GM23338 (cell line): ENCODE data around the gene RS1. TPM values are rescaled to one million over a fixed set of nuclear protein-coding genes. Genes with fewer than 3 reads are reported as not detected.

Experiments
- ATAC-seq: fragments of 200-7000 bp; cut with Tn5 transposase; 3 replicates; pipeline ENCODE4 v1.9.1; 2020
- DNase-seq: peaks from one replicate; pipeline ENCODE4 v3.0.0-alpha.2; 2015; ENCODE audit warnings: low spot score
- H2AFZ ChIP-seq: fragments of 200-600 bp; sonication (generic); 2 replicates; pipeline ENCODE4 v1.8.0; 2016; ENCODE audit warnings: antibody characterized with exemption, mild to moderate bottlenecking, moderate library complexity
- H3F3A ChIP-seq: fragments of 200-600 bp; sonication (generic); replicated peaks from 2 replicates; pipeline ENCODE4 v1.8.0; 2017; ENCODE audit warnings: antibody characterized with exemption, mixed run types, low read depth
- H3K27ac ChIP-seq: fragments of 200-600 bp; sonication (generic); 2 replicates; pipeline ENCODE4 v1.6.1; 2016; ENCODE audit warnings: low read depth
- H3K27me3 ChIP-seq: fragments of 200-600 bp; sonication (generic); 2 replicates; pipeline ENCODE4 v1.8.0; 2016; ENCODE audit warnings: mild to moderate bottlenecking, mixed run types, moderate library complexity; ENCODE audit not compliant: insufficient read depth
- H3K36me3 ChIP-seq: fragments of 200-600 bp; sonication (generic); 2 replicates; pipeline ENCODE4 v1.8.0; 2016; ENCODE audit warnings: mild to moderate bottlenecking; ENCODE audit not compliant: insufficient read depth
- H3K4me1 ChIP-seq: fragments of 200-600 bp; sonication (generic); 2 replicates; pipeline ENCODE4 v1.8.0; 2016; ENCODE audit warnings: mild to moderate bottlenecking, moderate library complexity; ENCODE audit not compliant: insufficient read depth
- H3K4me2 ChIP-seq: fragments of 200-600 bp; sonication (generic); 2 replicates; pipeline ENCODE4 v1.7.1; 2017; ENCODE audit warnings: mixed run types
- H3K4me3 ChIP-seq: fragments of 200-600 bp; sonication (generic); 2 replicates; pipeline ENCODE4 v1.6.1; 2016; ENCODE audit warnings: mixed run types
- H3K79me2 ChIP-seq: fragments of 200-600 bp; sonication (generic); replicated peaks from 2 replicates; pipeline ENCODE4 v1.8.0; 2017; ENCODE audit warnings: mild to moderate bottlenecking; ENCODE audit not compliant: insufficient read depth
- H3K9me2 ChIP-seq: fragments of 200-600 bp; sonication (generic); 2 replicates; pipeline ENCODE4 v1.8.0; 2017; ENCODE audit not compliant: insufficient read depth
- H4K20me1 ChIP-seq: fragments of 200-600 bp; sonication (generic); replicated peaks from 2 replicates; pipeline ENCODE4 v1.8.0; 2017; ENCODE audit warnings: mild to moderate bottlenecking; ENCODE audit not compliant: insufficient read depth
- H3K27ac Mint-ChIP-seq: 2 replicates; pipeline ENCODE4 v1.8.0; 2020; ENCODE audit warnings: inconsistent platforms, mild to moderate bottlenecking, moderate library complexity, mixed read lengths
- H3K27me3 Mint-ChIP-seq: 3 replicates; pipeline ENCODE4 v1.8.0; 2022; ENCODE audit warnings: low read depth, mild to moderate bottlenecking, moderate library complexity, mixed read lengths, inconsistent platforms; ENCODE audit not compliant: insufficient read depth, poor library complexity
- H3K36me3 Mint-ChIP-seq: 3 replicates; pipeline ENCODE4 v1.8.0; 2021; ENCODE audit warnings: low read depth, mild to moderate bottlenecking, inconsistent platforms, moderate library complexity, mixed read lengths
- H3K4me1 Mint-ChIP-seq: 3 replicates; pipeline ENCODE4 v1.8.0; 2020; ENCODE audit warnings: mild to moderate bottlenecking, inconsistent platforms, mixed read lengths
- H3K4me3 Mint-ChIP-seq: 3 replicates; pipeline ENCODE4 v1.8.0; 2021; ENCODE audit warnings: moderate library complexity, mild to moderate bottlenecking, inconsistent platforms, mixed read lengths
- H3K9me3 Mint-ChIP-seq: 3 replicates; pipeline ENCODE4 v1.8.0; 2020; ENCODE audit warnings: moderate library complexity, mild to moderate bottlenecking, inconsistent platforms, mixed read lengths
- CREB1 ChIP-seq: fragments of 250-450 bp; sonication (Bioruptor Pico); IDR thresholded peaks from 2 replicates; pipeline ENCODE4 v1.5.0; 2020; ENCODE audit warnings: low read depth, mild to moderate bottlenecking, moderate library complexity
- EZH2 ChIP-seq: fragments of 200-600 bp; sonication (generic); IDR thresholded peaks from one replicate; pipeline ENCODE4 v1.8.0; 2017; ENCODE audit warnings: antibody characterized with exemption, mild to moderate bottlenecking, low read depth; ENCODE audit not compliant: unreplicated experiment
- EZH2phosphoT487 ChIP-seq: fragments of 200-600 bp; sonication (generic); IDR thresholded peaks from one replicate; pipeline ENCODE4 v1.8.1; 2018; ENCODE audit warnings: antibody characterized with exemption; ENCODE audit not compliant: unreplicated experiment
- JUNB ChIP-seq: IDR thresholded peaks from one replicate; pipeline ENCODE4 v1.6.1; 2016; ENCODE audit warnings: antibody characterized with exemption; ENCODE audit not compliant: unreplicated experiment
- NANOG ChIP-seq: IDR thresholded peaks from 2 replicates; pipeline ENCODE4 v1.6.1; 2016; ENCODE audit warnings: antibody characterized with exemption, borderline replicate concordance
- STAT1 ChIP-seq: IDR thresholded peaks from one replicate; pipeline ENCODE4 v1.6.1; 2016; ENCODE audit warnings: antibody characterized with exemption; ENCODE audit not compliant: unreplicated experiment
- ZNF114 ChIP-seq: fragments of 250-450 bp; sonication (Bioruptor Pico); IDR thresholded peaks from 2 replicates; pipeline ENCODE4 v1.5.0; 2020; ENCODE audit warnings: mild to moderate bottlenecking, moderate library complexity
- ZNF331 ChIP-seq: fragments of 250-450 bp; sonication (Bioruptor Pico); IDR thresholded peaks from 2 replicates; pipeline ENCODE4 v1.5.0; 2020; ENCODE audit warnings: low read depth, mild to moderate bottlenecking, moderate library complexity
- polyA plus RNA-seq: library from polyadenylated mRNA; unstranded; fragments of >200 nt; fragmentation: Nextera tagmentation; extraction: Ambion mirVana; gene quantifications from 2 replicates; pipeline ENCODE4 v1.2.1, GENCODE V29; 2016
- total RNA-seq: library from RNA; depleted of rRNA; stranded (reverse); fragments of >200 nt; shearing (Covaris generic); gene quantifications from 2 replicates; pipeline ENCODE4 v1.2.3, GENCODE V29; 2014
- TF ChIP-seq, protein P1 (sequence below): IDR thresholded peaks from 2 replicates; pipeline ENCODE4 v1.6.1; 2016; ENCODE audit warnings: antibody characterized with exemption
- TF ChIP-seq, protein P2 (sequence below), 2 experiments: fragments of 200-600 bp in 1 of 2; sonication (generic) in 1 of 2; conservative IDR thresholded peaks; 2 replicates each; pipeline versions ENCODE4 v1.5.1 to v1.6.1; 2016 to 2017; ENCODE audit warnings: antibody characterized with exemption in 2 of 2, low read depth in 2 of 2, mild to moderate bottlenecking in 2 of 2, moderate library complexity in 1 of 2

RS1 gene
- total and polyA plus RNA-seq, 2 experiments from 2014 or later = not detected

DNA sequence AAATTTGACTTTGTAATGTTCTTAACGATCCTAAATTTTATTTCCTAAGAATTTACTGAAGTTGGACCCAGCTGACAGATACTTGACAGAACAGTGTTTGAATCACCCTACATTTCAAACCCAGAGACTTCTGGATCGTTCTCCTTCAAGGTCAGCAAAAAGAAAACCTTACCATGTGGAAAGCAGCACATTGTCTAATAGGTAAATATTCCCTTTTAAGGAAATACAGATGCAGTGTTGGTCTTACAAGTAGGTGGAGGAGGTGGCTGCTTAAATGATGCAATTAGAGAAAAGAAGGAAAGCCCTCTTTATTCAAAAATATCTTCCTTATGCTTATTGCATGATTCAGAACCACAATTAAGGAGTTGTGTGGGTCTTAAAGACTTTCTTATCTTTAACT, 73.5 kb downstream of the RS1 start:
- Histone ChIP-seq H2AFZ (no peak overlapping the region), H3K4me3 (no peak overlapping the region), H3K27ac (no peak overlapping the region), H3K36me3 (no peaks in the 10 kb centered on the region), H3F3A (no peaks in the 10 kb centered on the region), H3K4me1 (no peaks in the 10 kb centered on the region), H3K9me2 (no peaks in the 10 kb centered on the region), H3K79me2 (no peaks in the 10 kb centered on the region), H3K27me3 (no peaks in the 10 kb centered on the region), H4K20me1 (no peaks in the 10 kb centered on the region), H3K4me2 (no peak overlapping the region)
- H3K4me3 Mint-ChIP-seq = no peak overlapping the region
- H3K36me3 Mint-ChIP-seq = peaks cover 5% of the 10 kb centered on the region; the same call in 1 of the 3 replicates
- H3K27ac Mint-ChIP-seq = no peak overlapping the region
- H3K9me3 Mint-ChIP-seq = no peaks in the 10 kb centered on the region
- no peaks in the 10 kb centered on the region for H3K27me3 Mint-ChIP-seq
- H3K4me1 Mint-ChIP-seq = no peaks in the 10 kb centered on the region
- TF ChIP-seq JUNB (no peak), STAT1 (no peak), NANOG (no peak), ZNF331 (no peak), EZH2 (no peak), CREB1 (CRISPR knock-in tag) (no peak)
- TF ChIP-seq, protein P1, sequence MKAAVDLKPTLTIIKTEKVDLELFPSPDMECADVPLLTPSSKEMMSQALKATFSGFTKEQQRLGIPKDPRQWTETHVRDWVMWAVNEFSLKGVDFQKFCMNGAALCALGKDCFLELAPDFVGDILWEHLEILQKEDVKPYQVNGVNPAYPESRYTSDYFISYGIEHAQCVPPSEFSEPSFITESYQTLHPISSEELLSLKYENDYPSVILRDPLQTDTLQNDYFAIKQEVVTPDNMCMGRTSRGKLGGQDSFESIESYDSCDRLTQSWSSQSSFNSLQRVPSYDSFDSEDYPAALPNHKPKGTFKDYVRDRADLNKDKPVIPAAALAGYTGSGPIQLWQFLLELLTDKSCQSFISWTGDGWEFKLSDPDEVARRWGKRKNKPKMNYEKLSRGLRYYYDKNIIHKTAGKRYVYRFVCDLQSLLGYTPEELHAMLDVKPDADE = no peak
- DNase-seq (no peak), ATAC-seq (no peak)

DNA sequence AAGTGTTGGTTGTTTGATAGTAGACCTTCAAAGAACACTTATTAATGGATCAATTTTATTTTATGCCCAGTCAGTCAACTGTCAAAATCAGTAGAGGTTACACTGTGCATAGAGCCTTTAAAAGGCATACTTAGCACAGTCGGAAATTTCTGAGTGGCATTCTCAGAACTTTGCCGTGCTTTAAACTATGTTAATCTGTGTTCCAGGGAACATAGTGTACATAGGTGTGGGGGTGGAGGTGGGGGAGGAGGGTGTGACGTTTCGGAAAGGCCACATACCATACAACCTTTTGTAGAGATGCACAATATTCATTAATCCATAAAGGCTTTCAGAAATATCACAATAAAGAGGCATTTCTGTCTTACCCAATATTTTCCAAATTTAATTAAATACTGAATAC, 75.8 kb downstream of the RS1 start:
- H3K4me3 Mint-ChIP-seq = no peak overlapping the region
- H3K9me3 Mint-ChIP-seq = no peaks in the 10 kb centered on the region

More for the DNA sequence above, 75.8 kb downstream of the RS1 start:
- Mint-ChIP-seq H3K36me3 (peaks cover 5% of the 10 kb centered on the region; the same call in 1 of the 3 replicates), H3K4me1 (no peaks in the 10 kb centered on the region), H3K27me3 (no peaks in the 10 kb centered on the region), H3K27ac (no peak overlapping the region)
- no peaks in the 10 kb centered on the region for H3F3A ChIP-seq
- H3K27ac ChIP-seq = no peak overlapping the region
- ATAC-seq = no peak
- H3K27me3 ChIP-seq = no peaks in the 10 kb centered on the region
- DNase-seq = no peak
- no peaks in the 10 kb centered on the region for H3K4me1 ChIP-seq
- H2AFZ ChIP-seq = no peak overlapping the region
- H3K9me2 ChIP-seq = no peaks in the 10 kb centered on the region
- no peak overlapping the region for H3K4me2 ChIP-seq
- H4K20me1 ChIP-seq = no peaks in the 10 kb centered on the region
- H3K4me3 ChIP-seq = no peak overlapping the region
- no peaks in the 10 kb centered on the region; the same call in 1 of the 2 replicates for H3K36me3 ChIP-seq
- H3K79me2 ChIP-seq = no peaks in the 10 kb centered on the region
- TF ChIP-seq EZH2phosphoT487 (no peak), ZNF114 (no peak), ZNF331 (no peak), JUNB (no peak)
- TF ChIP-seq, protein P2, sequence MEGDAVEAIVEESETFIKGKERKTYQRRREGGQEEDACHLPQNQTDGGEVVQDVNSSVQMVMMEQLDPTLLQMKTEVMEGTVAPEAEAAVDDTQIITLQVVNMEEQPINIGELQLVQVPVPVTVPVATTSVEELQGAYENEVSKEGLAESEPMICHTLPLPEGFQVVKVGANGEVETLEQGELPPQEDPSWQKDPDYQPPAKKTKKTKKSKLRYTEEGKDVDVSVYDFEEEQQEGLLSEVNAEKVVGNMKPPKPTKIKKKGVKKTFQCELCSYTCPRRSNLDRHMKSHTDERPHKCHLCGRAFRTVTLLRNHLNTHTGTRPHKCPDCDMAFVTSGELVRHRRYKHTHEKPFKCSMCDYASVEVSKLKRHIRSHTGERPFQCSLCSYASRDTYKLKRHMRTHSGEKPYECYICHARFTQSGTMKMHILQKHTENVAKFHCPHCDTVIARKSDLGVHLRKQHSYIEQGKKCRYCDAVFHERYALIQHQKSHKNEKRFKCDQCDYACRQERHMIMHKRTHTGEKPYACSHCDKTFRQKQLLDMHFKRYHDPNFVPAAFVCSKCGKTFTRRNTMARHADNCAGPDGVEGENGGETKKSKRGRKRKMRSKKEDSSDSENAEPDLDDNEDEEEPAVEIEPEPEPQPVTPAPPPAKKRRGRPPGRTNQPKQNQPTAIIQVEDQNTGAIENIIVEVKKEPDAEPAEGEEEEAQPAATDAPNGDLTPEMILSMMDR (conservative IDR thresholded peaks at IDR 0.05; ENCODE audit: low read depth in 2 of 2) = no peak
